ENCODE measurements around the gene NXPE3.
"Not testable (repeated sequence)": the region's sequence is repeated elsewhere in the genome, so short reads cannot be mapped to it uniquely, and the experiment has no call there.

NXPE3 gene

GRCh38 chr3:101779047-101779821 is at the start of gene NXPE3:
TSS of gene NXPE3 (plus strand) at chr3:101779211. CDS start at chr3:101785597, 6,386 bp downstream.
- H3K4me3 ChIP-seq (ENCODE audit: low read length), result peak within 1 kb of the TSS; percentile 83
- DNase-seq (ENCODE audit: low read depth), result peak; percentile 27
- no peak for TF ChIP-seq CTCF (conservative IDR thresholded peaks at IDR 0.05; ENCODE audit: low read depth, low read length)

- DNase-seq (ENCODE audit: low read depth), result no peak
- H3K4me3 ChIP-seq (ENCODE audit: low read length), result no peak overlapping the region
- no peak for TF ChIP-seq CTCF (conservative IDR thresholded peaks at IDR 0.05; ENCODE audit: low read depth, low read length)
Observed at GRCh38 chr3:101729586-101729985, 49.4 kb upstream of the NXPE3 start.

GRCh38 chr3:101730839-101731238 is 48.2 kb upstream of the NXPE3 start:
- DNase-seq (ENCODE audit: low read depth), result no peak
- no peak for TF ChIP-seq CTCF (conservative IDR thresholded peaks at IDR 0.05; ENCODE audit: low read depth, low read length)
- H3K4me3 ChIP-seq (ENCODE audit: low read length), result no peak overlapping the region

GRCh38 chr3:101732240-101732641 is 46.8 kb upstream of the NXPE3 start:
- no peak for TF ChIP-seq CTCF (conservative IDR thresholded peaks at IDR 0.05; ENCODE audit: low read depth, low read length)
- no peak for DNase-seq (ENCODE audit: low read depth)
- H3K4me3 ChIP-seq (ENCODE audit: low read length), result no peak overlapping the region

GRCh38 chr3:101735833-101736232 is 43.2 kb upstream of the NXPE3 start:
- no peak overlapping the region for H3K4me3 ChIP-seq (ENCODE audit: low read length)
- no peak for TF ChIP-seq CTCF (conservative IDR thresholded peaks at IDR 0.05; ENCODE audit: low read depth, low read length)
- no peak for DNase-seq (ENCODE audit: low read depth)

GRCh38 chr3:101741914-101742313 is 37.1 kb upstream of the NXPE3 start:
- DNase-seq (ENCODE audit: low read depth); H3K4me3 ChIP-seq (ENCODE audit: low read length): not testable (repeated sequence)

- DNase-seq (ENCODE audit: low read depth), result no peak
- H3K4me3 ChIP-seq (ENCODE audit: low read length), result no peak overlapping the region
- no peak for TF ChIP-seq CTCF (conservative IDR thresholded peaks at IDR 0.05; ENCODE audit: low read depth, low read length)
Observed at GRCh38 chr3:101744811-101745210, 34.2 kb upstream of the NXPE3 start.

GRCh38 chr3:101745934-101746333 is 33.1 kb upstream of the NXPE3 start:
- H3K4me3 ChIP-seq (ENCODE audit: low read length); DNase-seq (ENCODE audit: low read depth): not testable (repeated sequence)

- H3K4me3 ChIP-seq (ENCODE audit: low read length); DNase-seq (ENCODE audit: low read depth): not testable (repeated sequence)
Observed at GRCh38 chr3:101753386-101754113, 25.5 kb upstream of the NXPE3 start.

All from retinal pigment epithelial cell (primary cell).